Activated CD4-positive, alpha-beta T cell treated with anti-CD3 and anti-CD28 coated beads, Interleukin-2, amount 50 U/mL, for 16 hours (primary cell): ENCODE measurements around the gene MINDY3.
"Not testable (repeated sequence)": the region's sequence is repeated elsewhere in the genome, so short reads cannot be mapped to it uniquely, and the experiment has no call there.

Source experiments
- DNase-seq: peaks from one replicate; pipeline ENCODE4 v3.0.0-alpha.2; 2020

Gene MINDY3

GRCh38 chr10:15859906-15860691 lies at the start of gene MINDY3:
MINDY3 (minus strand) TSS chr10:15860507; CDS start chr10:15860299, 208 bp downstream.
- peak; percentile 89 for DNase-seq

GRCh38 chr10:15901889-15902288 lies 41.6 kb upstream of the MINDY3 start:
- no peak for DNase-seq

- DNase-seq = peak; percentile 10
Measured at GRCh38 chr10:15898046-15898445, 37.7 kb upstream of the MINDY3 start.

GRCh38 chr10:15897287-15897686 lies 37.0 kb upstream of the MINDY3 start:
- no peak for DNase-seq

DNA sequence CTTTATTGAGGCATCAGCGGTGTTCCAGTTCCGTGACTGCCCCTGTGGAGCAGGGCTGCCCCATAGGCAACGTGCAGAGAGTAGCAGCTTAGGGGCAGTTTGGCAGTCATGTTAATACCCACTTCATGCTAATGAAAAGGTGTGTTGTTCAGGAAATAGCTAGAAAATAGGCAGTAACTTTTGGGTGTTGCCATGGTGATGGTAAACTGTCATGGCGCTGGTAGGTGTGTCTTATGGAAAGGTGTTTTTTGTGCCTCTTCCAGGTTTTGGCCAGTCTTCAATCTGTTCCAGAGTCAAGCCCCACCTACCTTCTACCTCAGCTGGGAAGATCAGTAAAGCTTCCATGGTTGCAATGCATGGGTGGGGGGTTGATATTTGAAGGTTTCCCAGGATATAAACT lies 36.3 kb upstream of the MINDY3 start:
- no peak for DNase-seq

DNA sequence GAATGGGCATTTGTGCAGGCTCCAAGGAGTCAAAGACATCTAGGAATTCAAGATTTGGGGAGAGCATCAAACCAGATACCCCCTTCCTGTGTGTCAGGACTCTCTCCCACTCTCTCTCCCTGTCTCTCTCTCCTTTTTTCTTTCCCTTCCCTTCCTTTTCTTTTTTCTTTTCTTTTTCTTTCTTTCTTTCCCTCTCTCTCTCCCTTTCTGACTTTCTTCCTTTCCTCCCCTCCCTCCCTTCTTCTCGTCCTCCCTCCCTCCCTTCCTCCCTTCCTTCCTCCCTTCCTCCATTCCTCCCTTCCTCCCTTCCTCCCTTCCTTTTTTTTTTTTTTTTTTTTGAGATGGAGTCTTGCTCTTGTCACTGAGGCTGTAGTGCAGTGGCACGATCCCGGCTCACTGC lies 24.1 kb upstream of the MINDY3 start:
- no peak for DNase-seq

DNA sequence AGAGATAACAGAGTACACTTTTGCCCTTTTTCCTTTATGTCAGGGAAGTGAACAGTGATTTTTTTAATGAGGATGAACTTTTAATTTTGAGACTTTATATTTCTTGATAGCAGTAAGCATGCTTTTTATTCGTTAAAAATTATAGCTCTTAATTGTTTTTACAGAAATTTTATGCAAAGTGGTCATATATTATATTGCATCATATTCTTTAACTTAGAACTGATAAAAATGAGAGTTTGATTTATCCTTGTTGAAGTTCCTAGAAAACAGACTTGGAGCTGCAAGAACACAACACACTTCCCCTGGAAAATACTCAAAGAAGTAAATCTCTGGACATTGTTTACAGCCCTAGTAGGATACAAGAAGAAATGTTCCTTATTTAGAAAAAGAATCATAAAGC lies 21.2 kb upstream of the MINDY3 start:
- DNase-seq = no peak

DNA sequence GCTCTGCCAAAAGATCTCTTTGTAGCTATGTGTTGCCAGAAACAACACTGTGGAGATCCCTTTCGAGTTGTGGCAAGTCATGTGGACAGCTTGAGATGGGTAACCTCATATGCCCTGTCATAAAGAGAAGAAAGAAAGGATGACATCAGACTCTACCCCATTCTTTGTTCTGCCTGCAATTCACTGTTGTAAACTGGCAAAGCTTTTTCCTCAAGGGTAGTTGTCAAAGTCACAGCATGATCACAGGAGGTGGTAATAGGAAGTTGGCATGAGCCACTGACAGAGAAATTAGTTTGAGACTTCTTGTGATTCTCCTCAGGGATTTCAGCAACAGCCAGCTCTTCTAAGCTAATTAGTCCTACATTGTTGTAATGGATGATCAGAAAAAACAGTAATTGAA lies 19.4 kb upstream of the MINDY3 start:
- DNase-seq = peak; percentile 40

DNA sequence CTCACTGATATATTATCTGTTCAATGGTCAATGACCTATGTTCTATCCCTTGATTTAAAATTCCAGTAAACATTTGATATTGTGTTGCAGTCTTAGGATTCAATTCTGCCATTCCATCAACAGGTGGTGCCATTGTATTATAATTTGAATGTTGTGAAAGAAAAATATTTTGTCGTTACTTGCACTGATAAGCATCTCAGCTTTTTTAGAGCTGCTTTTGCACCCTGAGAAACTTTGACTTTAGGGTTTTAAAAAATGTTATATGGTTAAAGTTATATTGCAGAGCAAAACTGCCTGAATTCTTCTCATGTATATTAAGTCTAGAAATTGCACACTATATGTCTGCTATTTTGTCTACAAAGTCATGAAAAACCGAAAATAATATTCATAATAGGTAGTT lies 18.8 kb upstream of the MINDY3 start:
- DNase-seq = peak; percentile 28

DNA sequence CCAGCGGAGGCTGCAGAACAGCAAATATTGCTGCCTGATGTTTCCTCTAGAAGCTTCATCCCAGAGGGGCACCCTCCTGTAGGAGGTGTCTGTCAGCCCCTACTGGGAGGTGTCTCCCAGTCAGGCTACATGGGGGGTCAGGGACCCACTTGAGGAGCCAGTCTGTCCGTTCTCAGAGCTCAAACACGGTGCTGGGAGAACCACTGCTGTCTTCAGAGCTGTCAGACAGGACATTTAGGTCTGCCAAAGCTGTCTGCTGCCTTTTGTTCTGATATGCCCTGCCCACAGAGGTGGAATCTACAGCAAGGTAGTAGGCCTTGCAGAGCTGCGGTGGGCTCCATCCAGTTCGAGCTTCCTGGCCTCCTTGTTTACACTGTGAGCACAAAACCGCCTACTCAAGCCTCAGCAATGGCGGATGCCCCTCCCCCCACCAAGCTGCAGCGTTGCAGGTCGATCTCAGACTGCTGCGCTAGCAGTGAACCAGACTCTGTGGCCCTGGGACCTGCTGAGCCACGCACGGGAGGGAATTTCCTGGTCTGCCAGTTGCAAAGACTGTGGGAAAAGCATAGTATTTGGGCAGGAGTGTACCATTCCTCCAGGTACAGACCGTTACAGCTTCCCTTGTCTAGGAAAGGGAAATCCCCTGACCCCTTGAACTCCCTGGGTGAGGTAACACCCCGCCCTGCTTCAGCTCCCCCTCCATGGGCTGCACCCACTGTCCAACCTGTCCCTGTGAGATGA lies 17.7 kb upstream of the MINDY3 start:
- no peak for DNase-seq

DNA sequence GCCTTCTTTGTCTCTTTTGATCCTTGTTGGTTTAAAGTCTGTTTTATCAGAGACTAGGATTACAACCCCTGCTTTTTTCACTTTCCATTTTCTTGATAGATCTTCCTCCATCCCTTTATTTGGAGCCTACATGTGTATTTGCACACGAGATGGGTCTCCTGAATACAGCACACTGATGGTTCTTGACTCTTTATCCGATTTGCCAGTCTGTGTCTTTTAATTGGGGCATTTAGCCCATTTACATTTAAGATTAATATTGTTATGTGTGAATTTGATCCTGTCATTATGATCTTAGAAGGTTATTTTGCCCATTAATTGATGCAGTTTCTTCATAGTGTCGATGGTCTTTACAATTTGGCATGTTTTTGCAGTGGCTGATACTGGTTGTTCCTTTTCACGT lies 16.0 kb upstream of the MINDY3 start:
- DNase-seq = not testable (repeated sequence)

- not testable (repeated sequence) for DNase-seq
Measured at GRCh38 chr10:15872645-15873044, 12.3 kb upstream of the MINDY3 start.

DNA sequence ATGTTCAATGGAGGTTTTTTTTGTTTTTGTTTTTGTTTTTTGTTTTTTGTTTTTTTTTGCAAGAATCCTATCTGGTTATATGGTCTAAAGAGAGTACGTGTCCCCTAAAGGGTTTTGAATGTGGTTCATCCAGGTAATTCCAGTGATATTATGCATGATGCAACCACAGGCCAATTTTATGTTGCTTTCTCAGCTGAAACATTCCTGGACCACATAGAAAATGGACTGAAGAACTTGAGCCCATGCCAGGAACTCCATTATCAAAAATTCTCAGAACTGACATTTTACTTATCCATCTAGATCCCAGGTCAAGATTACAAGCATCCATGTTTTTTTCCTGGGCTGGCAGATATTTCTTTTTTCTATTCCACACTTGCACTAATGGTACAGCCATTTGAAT lies 11.5 kb upstream of the MINDY3 start:
- DNase-seq = no peak

DNA sequence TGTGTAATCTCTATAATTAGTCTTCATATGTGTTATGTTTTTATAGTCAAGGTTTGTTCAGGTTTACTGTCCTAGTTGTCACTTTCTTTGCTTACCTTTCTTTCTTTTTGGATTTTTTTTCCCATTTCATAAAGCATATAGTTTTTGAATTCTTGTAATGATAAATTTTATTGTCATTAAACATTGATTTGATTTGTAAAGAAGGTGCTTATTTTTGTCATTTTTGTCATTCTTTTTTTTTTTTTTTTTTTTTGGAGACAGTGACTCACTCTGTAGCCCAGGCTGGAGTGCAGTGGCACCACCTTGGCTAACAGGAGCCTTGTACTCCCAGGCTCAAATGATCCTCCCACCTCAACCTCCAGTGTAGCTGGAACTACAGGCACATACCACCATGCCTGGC lies 9.6 kb upstream of the MINDY3 start:
- DNase-seq = no peak

GRCh38 chr10:15868006-15868405 lies 7.7 kb upstream of the MINDY3 start:
- no peak for DNase-seq

DNA sequence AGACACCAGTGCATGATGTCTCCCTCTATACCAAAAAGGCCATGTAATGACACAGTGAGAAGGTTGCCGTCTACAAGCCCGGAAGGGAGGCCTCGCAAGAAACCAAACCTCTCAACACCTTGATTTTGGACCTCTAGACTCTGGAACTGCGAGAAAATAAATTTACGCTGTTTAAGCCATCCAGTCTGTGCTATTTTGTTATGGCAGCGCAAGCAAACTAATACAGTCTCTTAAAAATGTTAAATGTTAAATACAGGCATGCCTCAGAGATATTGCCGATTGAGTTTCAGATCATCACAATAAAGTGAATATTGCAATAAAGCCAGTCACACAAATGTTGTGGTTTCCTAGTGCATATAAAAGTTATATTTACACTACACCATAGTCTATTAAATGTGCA lies 5.0 kb upstream of the MINDY3 start:
- DNase-seq = no peak

- no peak for DNase-seq
Measured at GRCh38 chr10:15864419-15864818, 4.1 kb upstream of the MINDY3 start.

- no peak for DNase-seq
Measured at GRCh38 chr10:15863733-15864132, 3.4 kb upstream of the MINDY3 start.

DNA sequence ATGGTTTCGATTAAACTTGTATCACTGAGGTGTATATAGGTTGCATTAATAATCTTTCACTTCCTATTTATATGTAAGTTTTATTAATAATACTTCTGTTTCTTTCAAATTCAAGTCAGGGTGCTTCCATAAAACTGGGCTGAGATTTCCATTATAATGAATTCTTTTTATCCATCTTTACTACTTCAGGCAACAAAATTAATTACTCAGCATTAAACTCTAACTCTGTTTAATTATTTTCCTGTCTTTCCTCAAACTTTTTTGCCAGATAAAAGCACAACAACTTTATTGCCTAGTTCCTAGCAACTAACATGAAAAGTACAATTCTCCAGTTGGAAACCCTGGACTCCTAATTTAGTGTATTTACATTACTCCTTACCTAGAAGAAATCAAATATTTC lies 3.0 kb upstream of the MINDY3 start:
- no peak for DNase-seq

GRCh38 chr10:15860692-15861201 lies 440 bp upstream of the MINDY3 start:
- no peak for DNase-seq

DNA sequence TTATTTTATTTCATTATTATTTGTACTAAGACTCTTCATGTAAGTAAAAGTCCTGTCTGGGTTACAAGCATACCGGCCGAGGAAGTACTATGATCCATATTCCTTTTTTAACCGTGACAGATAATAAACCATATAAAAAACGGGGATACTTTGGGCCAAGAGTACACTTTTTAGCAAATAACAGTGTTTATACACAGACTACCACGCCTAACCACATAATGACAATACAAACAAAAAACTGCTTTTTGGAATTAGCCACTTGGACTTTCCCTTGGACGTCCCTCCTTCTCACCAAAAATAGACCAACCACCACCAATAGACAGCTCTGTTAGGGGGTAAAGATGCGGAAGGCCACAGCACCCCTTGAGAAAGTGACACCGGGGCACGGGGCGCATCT lies 800 bp downstream of the MINDY3 start:
- no peak for DNase-seq

DNA sequence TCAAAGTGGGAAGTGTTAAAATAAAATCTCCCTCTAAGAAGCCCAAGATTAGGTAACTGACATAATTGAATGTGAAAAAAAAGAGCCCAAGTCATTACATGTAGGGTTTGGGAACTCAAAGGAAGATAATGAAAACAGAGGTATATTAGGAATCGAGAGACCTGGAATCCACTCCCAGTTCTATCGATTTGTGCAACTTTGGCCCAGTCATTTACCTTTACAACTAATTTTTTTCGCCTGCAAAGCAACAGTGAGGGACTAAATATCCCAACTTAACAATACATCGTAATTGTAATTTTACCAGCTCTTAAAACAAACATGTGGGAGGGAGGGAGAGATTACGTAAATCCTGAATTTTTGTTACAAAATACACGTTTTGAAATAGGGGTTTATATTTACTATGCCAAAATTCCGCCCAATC lies 1.4 kb downstream of the MINDY3 start:
- no peak for DNase-seq

GRCh38 chr10:15857107-15857575 lies 3.2 kb downstream of the MINDY3 start:
- DNase-seq = no peak
